ENCODE results near the gene IL3. TPM values are rescaled to one million over a fixed set of nuclear protein-coding genes. Genes with fewer than 3 reads are reported as not detected.

IL3 gene
- total and polyA plus RNA-seq, 2 donors (not counting 1 experiment from before 2014, with no cell fraction given): not detected

GRCh38 chr5:132071338-132071707 lies 10.9 kb downstream of the IL3 start:
- Histone ChIP-seq H3K36me3 (replicated peaks in 1 of 2; ENCODE audit: control extremely low read depth in 1 of 2, control insufficient read depth in 1 of 2, extremely low read depth in 1 of 2, insufficient read depth in 2 of 2, low read length in 1 of 2) (no peaks in the 10 kb centered on the region), H3K27ac (ENCODE audit: low read length in 2 of 2) (no peak overlapping the region), H3K4me1 (ENCODE audit: control insufficient read depth in 2 of 2, insufficient read depth in 2 of 2, low read length in 2 of 2) (no peaks in the 10 kb centered on the region), H3K4me2 (replicated peaks; ENCODE audit: low read depth, low read length, poor library complexity, severe bottlenecking) (no peak overlapping the region), H3K9ac (ENCODE audit: low read length) (no peak overlapping the region), H3K9me3 (ENCODE audit: control extremely low read depth in 1 of 3, control insufficient read depth in 2 of 3, insufficient read depth in 1 of 3, low read length in 2 of 3) (no peaks in the 10 kb centered on the region), H3K79me2 (ENCODE audit: control insufficient read depth, insufficient read depth, low read length) (no peaks in the 10 kb centered on the region), H4K20me1 (ENCODE audit: control insufficient read depth, insufficient read depth, low read length, poor library complexity, severe bottlenecking) (no peaks in the 10 kb centered on the region), H3K4me3 (ENCODE audit: control extremely low read depth in 1 of 5, extremely low read depth in 1 of 5, insufficient read depth in 1 of 5, low read depth in 2 of 5, low read length in 4 of 5) (no peak overlapping the region), H2AFZ (ENCODE audit: insufficient read depth, low read depth, low read length, poor library complexity, severe bottlenecking) (no peak overlapping the region), H3K27me3 (replicated peaks in 1 of 4; ENCODE audit: control extremely low read depth in 1 of 4, control insufficient read depth in 3 of 4, insufficient read depth in 4 of 4, low read length in 3 of 4) (no peaks in the 10 kb centered on the region)
- no peaks in the 10 kb centered on the region for H3K27me3 Mint-ChIP-seq
- TF ChIP-seq EZH2 (IDR thresholded peaks at IDR 0.05; ENCODE audit: borderline replicate concordance, insufficient read depth, low read depth, low read length, poor library complexity, severe bottlenecking) (no peak), CTCF (IDR thresholded peaks at IDR 0.05) (no peak)
- intact Hi-C loops (cut with micrococcal nuclease): no loop called here
- POLR2A ChIA-PET: no interaction called here
- ATAC-seq (ENCODE audit: low read depth): no peak
- H3K27ac Mint-ChIP-seq: no peak overlapping the region
- CTCF ChIA-PET: interaction anchor here (1.1 kb wide), 1 partner anchor 8 kb away, joined by 4 read pairs; no protein-coding TSS in a partner anchor
- no peak overlapping the region for H3K4me3 Mint-ChIP-seq
- no peak for DNase-seq
- H3K4me1 Mint-ChIP-seq: no peaks in the 10 kb centered on the region
- H3K9me3 Mint-ChIP-seq (ENCODE audit: insufficient read depth): no peaks in the 10 kb centered on the region
- WGBS (ENCODE audit: insufficient coverage): 100% methylated on average over 2 of the region's 2 CpGs

- Histone ChIP-seq H4K20me1 (ENCODE audit: control insufficient read depth, insufficient read depth, low read length, poor library complexity, severe bottlenecking) (no peaks in the 10 kb centered on the region), H3K9me3 (ENCODE audit: control extremely low read depth in 1 of 3, control insufficient read depth in 2 of 3, insufficient read depth in 1 of 3, low read length in 2 of 3) (no peaks in the 10 kb centered on the region), H3K9ac (ENCODE audit: low read length) (no peak overlapping the region), H3K4me1 (ENCODE audit: control insufficient read depth in 2 of 2, insufficient read depth in 2 of 2, low read length in 2 of 2) (no peaks in the 10 kb centered on the region), H3K4me3 (ENCODE audit: control extremely low read depth in 1 of 5, extremely low read depth in 1 of 5, insufficient read depth in 1 of 5, low read depth in 2 of 5, low read length in 4 of 5) (no peak overlapping the region), H3K4me2 (replicated peaks; ENCODE audit: low read depth, low read length, poor library complexity, severe bottlenecking) (no peak overlapping the region), H3K27me3 (replicated peaks in 1 of 4; ENCODE audit: control extremely low read depth in 1 of 4, control insufficient read depth in 3 of 4, insufficient read depth in 4 of 4, low read length in 3 of 4) (no peaks in the 10 kb centered on the region), H3K79me2 (ENCODE audit: control insufficient read depth, insufficient read depth, low read length) (no peaks in the 10 kb centered on the region), H3K36me3 (replicated peaks in 1 of 2; ENCODE audit: control extremely low read depth in 1 of 2, control insufficient read depth in 1 of 2, extremely low read depth in 1 of 2, insufficient read depth in 2 of 2, low read length in 1 of 2) (no peaks in the 10 kb centered on the region), H3K27ac (ENCODE audit: low read length in 2 of 2) (no peak overlapping the region), H2AFZ (ENCODE audit: insufficient read depth, low read depth, low read length, poor library complexity, severe bottlenecking) (no peak overlapping the region)
- ATAC-seq (ENCODE audit: low read depth): no peak
- no peak for DNase-seq
- ChIA-PET POLR2A (no interaction called here), CTCF (interaction anchor here (1.1 to 1.3 kb wide), 2 partner anchors 9 to 166 kb away, joined by 3 to 4 read pairs; no protein-coding TSS in a partner anchor)
- Mint-ChIP-seq H3K4me1 (no peaks in the 10 kb centered on the region), H3K27ac (no peak overlapping the region), H3K9me3 (ENCODE audit: insufficient read depth) (no peaks in the 10 kb centered on the region), H3K4me3 (no peak overlapping the region), H3K27me3 (no peaks in the 10 kb centered on the region)
- WGBS (ENCODE audit: insufficient coverage): 100% methylated on average over 2 of the region's 4 CpGs
- TF ChIP-seq EZH2 (IDR thresholded peaks at IDR 0.05; ENCODE audit: borderline replicate concordance, insufficient read depth, low read depth, low read length, poor library complexity, severe bottlenecking): no peak
- no peak for TF ChIP-seq CTCF (IDR thresholded peaks at IDR 0.05)
- intact Hi-C loops (cut with micrococcal nuclease): no loop called here
Measured at GRCh38 chr5:132072070-132072469, 11.6 kb downstream of the IL3 start.

All from B cell (primary cell).